ENCODE measurements around the gene ART5. TPM values are rescaled to one million over a fixed set of nuclear protein-coding genes. Genes with fewer than 3 reads are reported as not detected.
"Not testable (repeated sequence)": the region's sequence is repeated elsewhere in the genome, so short reads cannot be mapped to it uniquely, and the experiment has no call there.

The ART5 gene
- total RNA-seq, 1 experiment from 2014 or later, result not detected

DNA sequence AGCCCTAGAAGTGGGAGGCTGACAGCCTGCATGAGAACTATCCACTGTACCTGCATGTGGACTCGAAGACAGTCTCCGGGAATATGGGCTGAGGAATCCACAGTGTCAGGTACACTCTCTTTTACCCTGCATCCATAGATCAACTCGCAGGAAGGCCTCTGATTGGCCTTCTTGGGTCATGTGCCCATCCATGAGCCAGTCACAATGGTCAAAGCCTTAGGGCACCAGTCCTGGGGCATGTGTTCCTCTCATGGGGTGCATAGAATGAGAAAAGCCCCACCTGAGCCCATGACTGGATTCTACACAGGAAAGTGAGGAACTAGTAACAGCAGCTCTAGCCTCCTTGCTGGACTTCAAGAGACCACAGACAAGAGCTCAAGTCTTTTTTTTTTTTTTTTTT, 13.8 kb upstream of the ART5 start:
- Mint-ChIP-seq H3K27me3 (ENCODE audit: insufficient read depth, unreplicated experiment) (peaks cover 23% of the 10 kb centered on the region), H3K9me3 (ENCODE audit: unreplicated experiment) (peaks cover 7% of the 10 kb centered on the region), H3K4me1 (ENCODE audit: insufficient read depth, unreplicated experiment) (peaks cover 9% of the 10 kb centered on the region), H3K27ac (ENCODE audit: low read depth, unreplicated experiment) (no peak overlapping the region), H3K36me3 (ENCODE audit: insufficient read depth, unreplicated experiment) (no peaks in the 10 kb centered on the region), H3K4me3 (ENCODE audit: unreplicated experiment) (no peak overlapping the region)
- no peak for DNase-seq (ENCODE audit: unreplicated experiment)
- BruUV-seq (replicated peaks), result no TSS peak
- POLR2A ChIA-PET, result no interaction called here
- intact Hi-C loops (cut with micrococcal nuclease), result no loop called here
- CTCF ChIA-PET, result interaction anchor here (0.5 to 0.6 kb wide), 3 partner anchors 29 to 118 kb away, joined by 3 read pairs; no protein-coding TSS in a partner anchor
- TF ChIP-seq CTCF (IDR thresholded peaks at IDR 0.05; ENCODE audit: unreplicated experiment), result no peak

- peaks cover 39% of the 10 kb centered on the region for H3K27me3 Mint-ChIP-seq (ENCODE audit: insufficient read depth, unreplicated experiment)
- CTCF ChIA-PET; intact Hi-C loops (cut with micrococcal nuclease); H3K4me1 Mint-ChIP-seq (ENCODE audit: insufficient read depth, unreplicated experiment); H3K4me3 Mint-ChIP-seq (ENCODE audit: unreplicated experiment); BruUV-seq (replicated peaks); H3K27ac Mint-ChIP-seq (ENCODE audit: low read depth, unreplicated experiment); DNase-seq (ENCODE audit: unreplicated experiment); H3K9me3 Mint-ChIP-seq (ENCODE audit: unreplicated experiment); H3K36me3 Mint-ChIP-seq (ENCODE audit: insufficient read depth, unreplicated experiment); POLR2A ChIA-PET: not testable (repeated sequence)
These were observed 10.7 kb upstream of the ART5 start for GRCh38 chr11:3652514-3652913.

GRCh38 chr11:3649374-3649773, 7.6 kb upstream of the ART5 start:
- CTCF ChIA-PET; BruUV-seq (replicated peaks); H3K36me3 Mint-ChIP-seq (ENCODE audit: insufficient read depth, unreplicated experiment): not testable (repeated sequence)

GRCh38 chr11:3648843-3649242, 7.1 kb upstream of the ART5 start:
- H3K4me3 Mint-ChIP-seq (ENCODE audit: unreplicated experiment); BruUV-seq (replicated peaks); CTCF ChIA-PET; H3K9me3 Mint-ChIP-seq (ENCODE audit: unreplicated experiment); H3K27ac Mint-ChIP-seq (ENCODE audit: low read depth, unreplicated experiment); DNase-seq (ENCODE audit: unreplicated experiment); POLR2A ChIA-PET; intact Hi-C loops (cut with micrococcal nuclease); H3K36me3 Mint-ChIP-seq (ENCODE audit: insufficient read depth, unreplicated experiment): not testable (repeated sequence)
- H3K27me3 Mint-ChIP-seq (ENCODE audit: insufficient read depth, unreplicated experiment), result peaks cover 30% of the 10 kb centered on the region
- peaks cover 16% of the 10 kb centered on the region for H3K4me1 Mint-ChIP-seq (ENCODE audit: insufficient read depth, unreplicated experiment)

More at GRCh38 chr11:3649374-3649773, 7.6 kb upstream of the ART5 start:
- Mint-ChIP-seq H3K27me3 (ENCODE audit: insufficient read depth, unreplicated experiment) (peaks cover 30% of the 10 kb centered on the region), H3K4me1 (ENCODE audit: insufficient read depth, unreplicated experiment) (peaks cover 14% of the 10 kb centered on the region)
- POLR2A ChIA-PET; H3K4me3 Mint-ChIP-seq (ENCODE audit: unreplicated experiment); H3K27ac Mint-ChIP-seq (ENCODE audit: low read depth, unreplicated experiment); DNase-seq (ENCODE audit: unreplicated experiment); H3K9me3 Mint-ChIP-seq (ENCODE audit: unreplicated experiment); intact Hi-C loops (cut with micrococcal nuclease): not testable (repeated sequence)

DNA sequence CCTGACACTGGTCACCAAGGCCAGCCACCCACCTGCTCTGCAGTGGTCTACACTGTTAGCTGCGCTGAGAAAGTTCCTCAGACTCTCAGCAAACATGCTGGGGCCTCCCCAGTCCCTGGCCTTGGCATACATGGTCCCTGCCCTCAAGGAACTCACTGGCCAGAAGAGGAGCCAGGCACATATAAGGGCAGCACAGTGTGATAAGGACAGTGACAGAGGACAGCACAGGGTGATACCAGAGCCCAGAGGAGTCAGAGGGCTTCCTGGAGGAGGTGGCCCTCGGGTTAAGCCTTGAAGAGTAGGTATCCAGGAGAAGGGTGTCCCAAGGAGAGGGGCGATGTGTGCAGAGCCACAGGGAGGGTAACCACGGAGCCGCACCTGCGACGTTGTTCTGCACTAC, 3.8 kb upstream of the ART5 start:
- no peaks in the 10 kb centered on the region for H3K9me3 Mint-ChIP-seq (ENCODE audit: unreplicated experiment)
- H3K4me1 Mint-ChIP-seq (ENCODE audit: insufficient read depth, unreplicated experiment), result peaks cover 12% of the 10 kb centered on the region
- no TSS peak for BruUV-seq (replicated peaks)
- no peak for TF ChIP-seq CTCF (IDR thresholded peaks at IDR 0.05; ENCODE audit: unreplicated experiment)
- no peak overlapping the region for H3K27ac Mint-ChIP-seq (ENCODE audit: low read depth, unreplicated experiment)
- CTCF ChIA-PET, result interaction anchor here (1.0 to 1.1 kb wide), 2 partner anchors 169 to 190 kb away, joined by 3 read pairs; no protein-coding TSS in a partner anchor
- POLR2A ChIA-PET, result no interaction called here
- intact Hi-C loops (cut with micrococcal nuclease), result no loop called here
- no peak for DNase-seq (ENCODE audit: unreplicated experiment)
- H3K4me3 Mint-ChIP-seq (ENCODE audit: unreplicated experiment), result no peak overlapping the region
- peaks cover 5% of the 10 kb centered on the region for H3K36me3 Mint-ChIP-seq (ENCODE audit: insufficient read depth, unreplicated experiment)
- H3K27me3 Mint-ChIP-seq (ENCODE audit: insufficient read depth, unreplicated experiment), result peaks cover 41% of the 10 kb centered on the region
